Esophagus squamous epithelium (tissue), 4 donors: Measurements from ENCODE around the gene SMAP2.
"Not testable (repeated sequence)": the region's sequence is repeated elsewhere in the genome, so short reads cannot be mapped to it uniquely, and the experiment has no call there.

Experiments used
- POLR2A ChIP-seq, 4 donors: fragments of 450-650 bp; IDR thresholded peaks; one replicate each; pipeline ENCODE4 v1.6.1; 2017; ENCODE audit warnings: antibody characterized with exemption in 4 of 4, mild to moderate bottlenecking in 4 of 4, moderate library complexity in 3 of 4
- TF ChIP-seq, protein P1 (sequence below), 6 experiments: fragments of 450-650 bp in 4 of 6; fragments of 200-600 bp in 2 of 6; sonication (generic) in 2 of 6; IDR thresholded peaks; one replicate each; pipeline ENCODE4 v1.5.1; 2016 to 2019; ENCODE audit warnings: antibody characterized with exemption in 6 of 6, mild to moderate bottlenecking in 4 of 6, moderate library complexity in 4 of 6

DNA sequence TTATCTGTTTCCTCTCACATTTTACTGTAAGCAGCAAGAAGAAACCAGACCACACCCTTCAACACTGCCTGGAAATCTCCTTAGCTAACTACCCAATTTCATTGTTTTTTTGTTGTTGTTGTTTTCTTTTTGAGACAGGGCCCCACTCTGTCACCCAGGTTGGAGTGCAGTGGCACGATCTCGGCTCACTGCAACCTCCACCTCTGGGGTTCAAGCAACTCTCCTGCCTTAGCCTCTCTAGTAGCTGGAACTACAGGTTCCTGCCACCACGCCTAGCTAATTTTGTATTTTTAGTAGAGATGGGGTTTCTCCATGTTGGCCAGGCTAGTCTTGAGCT is 31.2 kb upstream of the SMAP2 start:
- TF ChIP-seq POLR2A (IDR thresholded peaks at IDR 0.05) = not testable (repeated sequence)
- TF ChIP-seq, protein P1, sequence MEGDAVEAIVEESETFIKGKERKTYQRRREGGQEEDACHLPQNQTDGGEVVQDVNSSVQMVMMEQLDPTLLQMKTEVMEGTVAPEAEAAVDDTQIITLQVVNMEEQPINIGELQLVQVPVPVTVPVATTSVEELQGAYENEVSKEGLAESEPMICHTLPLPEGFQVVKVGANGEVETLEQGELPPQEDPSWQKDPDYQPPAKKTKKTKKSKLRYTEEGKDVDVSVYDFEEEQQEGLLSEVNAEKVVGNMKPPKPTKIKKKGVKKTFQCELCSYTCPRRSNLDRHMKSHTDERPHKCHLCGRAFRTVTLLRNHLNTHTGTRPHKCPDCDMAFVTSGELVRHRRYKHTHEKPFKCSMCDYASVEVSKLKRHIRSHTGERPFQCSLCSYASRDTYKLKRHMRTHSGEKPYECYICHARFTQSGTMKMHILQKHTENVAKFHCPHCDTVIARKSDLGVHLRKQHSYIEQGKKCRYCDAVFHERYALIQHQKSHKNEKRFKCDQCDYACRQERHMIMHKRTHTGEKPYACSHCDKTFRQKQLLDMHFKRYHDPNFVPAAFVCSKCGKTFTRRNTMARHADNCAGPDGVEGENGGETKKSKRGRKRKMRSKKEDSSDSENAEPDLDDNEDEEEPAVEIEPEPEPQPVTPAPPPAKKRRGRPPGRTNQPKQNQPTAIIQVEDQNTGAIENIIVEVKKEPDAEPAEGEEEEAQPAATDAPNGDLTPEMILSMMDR (IDR thresholded peaks at IDR 0.05) = not testable (repeated sequence)
